ENCODE data around the gene DHRSX.
"Not testable (repeated sequence)": the region's sequence is repeated elsewhere in the genome, so short reads cannot be mapped to it uniquely, and the experiment has no call there.

DHRSX gene

GRCh38 chrX:2492531-2493218, 8.1 kb downstream of the DHRSX start:
- no peak for DNase-seq

GRCh38 chrX:2490634-2491033, 10.1 kb downstream of the DHRSX start:
- DNase-seq, result no peak

- DNase-seq, result no peak
Observed at GRCh38 chrX:2489446-2490445, 11.0 kb downstream of the DHRSX start.

GRCh38 chrX:2488621-2489285, 12.0 kb downstream of the DHRSX start:
- DNase-seq, result no peak

- no peak for DNase-seq
Observed at GRCh38 chrX:2487366-2487765, 13.4 kb downstream of the DHRSX start.

GRCh38 chrX:2486476-2487133, 14.2 kb downstream of the DHRSX start:
- DNase-seq, result no peak

- no peak for DNase-seq
Observed at GRCh38 chrX:2485789-2486345, 14.9 kb downstream of the DHRSX start.

- no peak for DNase-seq
Observed at GRCh38 chrX:2484721-2485648, 15.8 kb downstream of the DHRSX start.

GRCh38 chrX:2484256-2484655, 16.5 kb downstream of the DHRSX start:
- DNase-seq, result no peak

- no peak for DNase-seq
Observed at GRCh38 chrX:2483398-2484060, 17.2 kb downstream of the DHRSX start.

- not testable (repeated sequence) for DNase-seq
Observed at GRCh38 chrX:2481597-2481996, 19.2 kb downstream of the DHRSX start.

GRCh38 chrX:2479982-2480381, 20.8 kb downstream of the DHRSX start:
- not testable (repeated sequence) for DNase-seq

- DNase-seq, result no peak
Observed at GRCh38 chrX:2479420-2479780, 21.4 kb downstream of the DHRSX start.

GRCh38 chrX:2478546-2479419, 22.0 kb downstream of the DHRSX start:
- DNase-seq, result no peak

- DNase-seq, result not testable (repeated sequence)
Observed at GRCh38 chrX:2477313-2477712, 23.5 kb downstream of the DHRSX start.

GRCh38 chrX:2474963-2475726, 25.6 kb downstream of the DHRSX start:
- DNase-seq, result no peak

GRCh38 chrX:2474280-2474962, 26.4 kb downstream of the DHRSX start:
- DNase-seq, result no peak

GRCh38 chrX:2473064-2473463, 27.7 kb downstream of the DHRSX start:
- not testable (repeated sequence) for DNase-seq
